DMS153 treated with DMSO at 0.1 percent for 48 hours (cell line): ENCODE measurements around the gene CAMSAP2.

Source experiments
- DNase-seq: peaks from one replicate; lab custom pipeline; 2025; ENCODE audit not compliant: unreplicated experiment; lab: John Stamatoyannopoulos, UW

CAMSAP2 gene

DNA sequence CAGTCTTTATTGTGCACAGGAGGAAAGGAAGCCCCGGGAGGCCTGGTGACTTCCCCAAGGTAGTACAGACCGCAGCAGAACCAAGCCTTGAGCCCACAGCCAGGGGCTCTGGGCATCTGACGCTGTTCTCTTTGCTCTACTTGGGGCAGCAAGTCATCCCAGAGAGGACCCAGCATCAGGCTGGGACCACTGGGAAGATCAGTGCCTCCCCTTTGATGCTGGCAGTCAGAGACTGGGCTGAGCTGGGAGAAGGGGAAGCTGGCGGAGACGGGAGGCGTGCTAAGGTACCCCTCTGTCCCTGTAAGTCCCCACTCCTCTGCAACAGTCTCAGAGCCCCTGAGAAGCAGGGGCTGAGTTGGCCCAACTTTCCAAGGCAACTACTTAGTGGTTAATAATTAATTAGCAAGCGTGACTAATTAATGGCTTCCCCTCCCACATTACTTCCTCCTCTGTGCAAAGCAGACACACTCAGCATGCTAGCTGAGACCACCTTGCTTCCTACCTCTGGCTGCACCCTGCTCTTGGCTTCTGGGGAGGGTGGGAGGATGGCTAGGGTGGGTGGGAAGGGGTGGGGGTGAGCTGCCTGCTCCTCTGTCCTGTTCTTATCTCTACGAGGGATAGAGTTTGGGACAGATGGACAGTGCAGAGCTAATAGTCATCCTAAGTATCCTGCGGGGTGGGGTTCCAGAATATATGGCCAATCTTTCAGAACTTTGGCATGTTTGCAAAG, 157.3 kb downstream of the CAMSAP2 start:
- no peak for DNase-seq

DNA sequence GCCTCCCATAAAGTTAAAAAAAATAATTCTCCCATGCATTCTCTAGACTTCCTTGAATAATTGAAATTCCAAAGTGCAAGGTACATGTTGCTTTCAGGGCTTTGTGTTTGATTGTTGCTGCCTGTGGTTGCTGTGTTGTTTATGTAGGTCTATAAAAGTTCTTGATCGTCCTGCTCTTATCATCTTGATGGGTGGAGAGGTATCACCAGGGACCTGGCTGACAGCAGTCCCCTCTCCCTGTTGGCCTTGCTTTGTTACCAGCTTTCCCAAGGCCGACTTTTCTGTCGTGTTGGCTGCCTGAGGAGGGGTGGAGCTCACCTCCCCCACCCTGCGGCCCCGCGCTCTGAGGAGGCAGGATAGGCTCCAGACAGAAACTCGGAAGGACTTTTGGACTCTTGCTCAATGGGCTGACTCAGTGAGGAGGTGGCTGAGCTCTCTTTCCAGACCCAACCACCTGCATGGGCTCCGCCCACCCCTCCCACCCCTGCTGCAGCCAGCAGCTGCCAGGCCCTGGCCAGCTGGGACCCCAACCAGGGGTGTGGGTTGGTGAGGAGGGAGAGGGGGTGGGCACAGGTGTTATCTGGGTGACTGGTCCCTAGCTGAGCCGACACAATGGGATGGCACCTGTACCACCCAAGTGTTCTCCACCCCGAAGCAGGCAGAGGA, 158.0 kb downstream of the CAMSAP2 start:
- no peak for DNase-seq

DNA sequence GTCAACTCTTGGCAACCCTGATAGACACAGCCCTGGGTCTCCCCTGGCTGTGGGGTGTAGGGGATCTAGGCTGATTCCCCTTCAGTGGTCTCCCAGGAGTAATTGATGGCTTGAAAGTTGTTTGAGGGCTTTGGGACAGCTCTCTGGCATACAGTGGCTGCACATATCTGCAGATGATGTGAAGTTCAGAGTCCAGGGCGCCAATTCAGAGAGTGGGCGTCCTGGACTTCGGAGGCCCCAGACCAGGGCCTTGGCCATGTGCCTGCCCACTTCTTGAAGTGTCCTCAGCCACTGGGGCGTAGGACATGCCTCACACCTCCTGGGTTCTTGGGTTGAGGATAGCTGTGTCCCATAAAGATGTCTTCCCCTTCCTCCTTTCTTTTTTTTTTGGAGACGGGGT, 158.6 kb downstream of the CAMSAP2 start:
- DNase-seq, result no peak

DNA sequence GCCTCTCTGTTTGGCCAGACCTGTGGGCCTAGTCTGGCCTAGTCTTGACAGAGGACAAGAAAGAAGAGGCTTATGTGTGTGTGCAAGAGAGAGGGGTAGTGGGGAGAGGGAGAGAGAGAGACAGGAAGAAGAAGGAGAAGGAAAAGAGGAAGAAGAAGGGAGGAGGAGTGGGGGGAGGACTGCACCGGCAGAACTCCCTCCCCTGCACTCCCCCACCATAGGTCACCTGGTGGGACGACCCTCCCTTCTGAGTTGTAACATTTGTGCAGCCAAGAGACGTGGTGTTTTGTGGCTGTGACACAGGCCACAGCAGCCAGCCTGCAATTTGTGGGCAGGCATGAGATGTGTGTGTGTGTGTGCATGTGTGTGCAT, 160.3 kb downstream of the CAMSAP2 start:
- DNase-seq, result no peak

DNA sequence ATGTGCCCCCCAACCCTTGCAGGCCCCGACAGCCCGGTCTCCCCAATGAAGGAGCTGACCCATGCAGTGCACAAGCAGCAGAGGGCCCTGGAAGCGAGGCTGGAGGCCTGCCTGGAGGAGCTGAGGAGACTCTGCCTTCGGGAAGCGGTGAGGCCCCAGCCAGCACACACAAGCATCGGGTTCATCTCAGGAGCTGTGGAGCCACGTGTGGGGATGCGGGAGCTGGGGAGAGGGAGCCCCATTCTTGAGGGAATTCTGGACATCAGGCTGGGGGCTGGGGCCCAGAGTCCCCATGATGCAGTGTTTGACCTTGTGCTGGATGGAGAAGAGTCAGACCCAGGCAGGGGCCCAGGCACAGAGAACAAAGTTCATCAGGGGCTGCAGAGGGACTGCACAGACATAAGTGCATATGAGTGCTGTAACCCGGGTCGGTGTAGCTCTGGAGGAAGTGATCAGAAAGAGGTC, 160.8 kb downstream of the CAMSAP2 start:
- DNase-seq, result no peak

DNA sequence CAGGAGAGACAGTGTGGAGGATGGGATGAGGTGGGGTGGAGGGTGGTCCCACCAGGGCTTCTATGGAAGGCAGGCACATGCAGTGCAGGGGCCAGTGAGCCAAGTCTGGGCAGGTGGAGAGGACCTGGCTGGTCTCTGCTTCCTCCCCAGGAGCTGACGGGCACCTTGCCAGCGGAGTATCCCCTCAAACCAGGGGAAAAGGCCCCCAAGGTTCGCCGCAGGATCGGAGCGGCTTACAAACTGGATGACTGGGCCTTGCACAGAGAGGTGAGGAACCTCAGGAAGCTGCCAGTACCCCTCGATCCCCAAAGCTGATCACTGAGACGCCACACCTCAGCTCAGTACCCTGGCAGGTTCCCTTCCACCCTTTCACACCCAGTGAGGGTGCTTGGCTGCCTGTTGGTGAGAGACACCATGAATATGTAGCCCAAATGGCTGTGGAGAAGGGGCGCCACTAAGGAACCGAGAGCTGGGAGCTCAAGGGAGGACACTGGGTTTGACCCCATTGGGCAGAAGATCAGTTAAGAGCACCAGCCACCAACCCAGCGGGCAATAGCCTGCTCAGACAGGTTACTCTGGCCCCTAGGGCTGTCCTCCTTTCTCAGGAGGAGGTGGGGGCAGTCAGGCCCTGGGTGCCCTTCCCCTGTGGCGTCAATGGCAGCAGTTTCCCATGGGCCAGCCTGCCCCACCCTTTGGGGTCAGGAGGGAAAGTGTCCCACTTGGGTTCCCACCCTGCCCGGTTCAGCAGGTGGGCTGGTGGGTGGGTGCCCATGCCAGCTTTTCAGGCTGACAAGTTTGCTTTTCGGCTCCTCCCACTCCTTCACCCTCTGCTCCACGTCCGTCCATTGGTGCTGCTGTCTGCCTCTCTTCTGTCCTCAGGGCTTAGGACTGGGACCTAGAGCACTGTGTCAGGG, 161.5 kb downstream of the CAMSAP2 start:
- no peak for DNase-seq

DNA sequence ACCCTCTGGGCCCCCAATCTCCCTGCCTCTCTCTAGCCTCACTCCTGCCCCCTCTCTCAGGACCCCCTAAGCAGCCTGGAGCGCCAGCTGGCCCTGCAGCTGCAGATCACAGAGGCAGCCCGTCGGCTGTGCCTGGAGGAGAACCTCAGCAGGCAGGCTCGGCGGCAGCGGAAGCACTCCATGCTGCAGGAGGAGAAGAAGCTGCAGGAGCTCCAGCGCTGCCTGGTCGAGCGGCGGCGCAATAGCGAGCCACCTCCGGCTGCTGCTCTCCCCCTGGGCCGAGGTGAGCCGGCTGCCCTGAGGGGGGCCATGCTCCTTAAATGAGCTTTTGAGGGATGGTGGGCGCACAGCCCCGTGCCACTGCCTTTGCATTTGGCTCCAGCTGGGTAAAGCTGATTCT, 162.2 kb downstream of the CAMSAP2 start:
- DNase-seq, result no peak

DNA sequence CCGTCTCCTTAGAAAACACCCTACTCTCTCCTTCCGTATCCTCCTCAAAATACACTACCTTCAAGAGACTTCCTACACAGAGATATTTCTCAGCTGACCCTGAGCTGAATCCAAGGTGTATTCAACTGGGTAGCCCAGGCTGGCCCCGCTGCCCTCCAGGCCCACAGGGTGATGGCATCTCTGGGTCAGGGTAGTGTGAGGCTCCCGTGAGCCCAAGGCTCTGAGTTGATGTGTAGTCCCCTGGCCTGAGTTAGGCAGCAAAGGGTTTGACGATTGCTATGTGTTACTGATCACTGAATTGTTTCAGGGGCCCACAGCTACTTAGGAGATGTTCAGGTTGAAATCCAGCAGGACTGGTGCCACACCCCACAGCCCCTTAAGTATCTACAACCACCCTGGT, 162.7 kb downstream of the CAMSAP2 start:
- DNase-seq, result no peak

DNA sequence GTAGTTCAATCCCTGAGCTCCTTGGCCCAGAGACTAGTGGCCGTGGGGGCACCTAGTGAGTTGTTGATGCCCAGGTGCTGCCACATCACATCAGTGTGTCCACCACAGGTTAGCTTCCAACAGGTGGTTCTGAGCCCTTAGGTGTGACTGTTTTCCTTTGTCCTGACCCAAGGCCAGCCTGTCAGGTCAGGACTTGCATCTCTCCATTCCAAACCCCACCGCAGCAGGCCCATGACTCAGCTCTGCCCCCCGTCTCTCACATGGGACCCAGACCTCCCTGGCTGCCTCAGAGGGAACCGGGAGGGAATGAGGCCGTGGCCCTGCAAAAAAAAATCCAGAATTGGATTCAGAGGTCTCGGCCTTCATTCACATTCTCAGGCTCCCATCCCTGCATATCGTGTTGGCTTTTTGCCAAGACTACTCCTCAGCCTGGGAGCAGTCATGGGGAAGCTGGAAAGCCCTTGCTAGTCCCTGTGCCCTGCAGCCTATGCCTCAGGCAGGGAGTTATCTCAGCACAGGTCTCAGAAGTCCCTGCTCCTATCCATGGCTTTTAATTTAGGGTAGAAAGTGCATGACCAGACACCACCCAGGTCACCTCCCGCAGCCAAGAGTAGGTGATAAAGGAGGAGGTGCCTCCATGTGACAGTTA, 163.2 kb downstream of the CAMSAP2 start:
- DNase-seq, result no peak

DNA sequence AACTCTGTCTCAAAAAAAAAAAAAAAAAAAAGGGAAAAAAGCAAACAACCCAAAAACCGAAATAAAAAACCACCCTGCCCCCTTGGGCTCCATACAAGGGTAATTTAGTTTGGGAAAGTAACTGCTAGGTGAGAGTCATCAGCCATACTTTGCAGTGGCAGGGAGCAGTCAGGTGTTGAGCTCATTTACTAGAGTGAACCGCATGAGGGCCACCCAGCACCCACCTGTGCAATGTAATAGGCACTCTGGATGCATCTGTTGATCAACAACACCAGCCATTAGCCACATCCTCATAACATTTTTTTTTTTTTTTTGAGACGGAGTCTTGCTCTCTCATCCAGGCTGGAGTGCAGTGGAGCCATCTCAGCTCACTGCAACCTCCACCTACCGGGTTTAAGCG, 165.1 kb downstream of the CAMSAP2 start:
- DNase-seq, result no peak

DNA sequence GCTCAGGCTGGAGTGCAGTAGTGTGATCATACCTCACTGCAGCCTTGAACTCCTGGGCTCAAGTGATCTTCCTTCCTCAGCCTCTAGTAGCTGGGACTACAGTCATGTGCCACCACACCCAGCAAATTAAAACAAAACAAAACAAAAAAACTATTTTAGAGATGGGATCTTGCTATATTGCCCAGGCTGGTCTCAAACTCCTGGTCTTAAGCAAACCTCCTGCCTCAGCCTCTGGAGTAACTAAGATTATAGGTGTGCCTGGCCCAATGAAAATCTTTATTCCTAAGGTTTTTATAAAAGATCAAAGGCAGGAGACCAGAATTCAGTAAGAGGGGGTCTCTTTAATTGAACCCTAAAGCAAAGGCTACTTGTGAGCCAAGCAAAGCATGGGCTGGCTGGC, 166.1 kb downstream of the CAMSAP2 start:
- DNase-seq, result no peak

DNA sequence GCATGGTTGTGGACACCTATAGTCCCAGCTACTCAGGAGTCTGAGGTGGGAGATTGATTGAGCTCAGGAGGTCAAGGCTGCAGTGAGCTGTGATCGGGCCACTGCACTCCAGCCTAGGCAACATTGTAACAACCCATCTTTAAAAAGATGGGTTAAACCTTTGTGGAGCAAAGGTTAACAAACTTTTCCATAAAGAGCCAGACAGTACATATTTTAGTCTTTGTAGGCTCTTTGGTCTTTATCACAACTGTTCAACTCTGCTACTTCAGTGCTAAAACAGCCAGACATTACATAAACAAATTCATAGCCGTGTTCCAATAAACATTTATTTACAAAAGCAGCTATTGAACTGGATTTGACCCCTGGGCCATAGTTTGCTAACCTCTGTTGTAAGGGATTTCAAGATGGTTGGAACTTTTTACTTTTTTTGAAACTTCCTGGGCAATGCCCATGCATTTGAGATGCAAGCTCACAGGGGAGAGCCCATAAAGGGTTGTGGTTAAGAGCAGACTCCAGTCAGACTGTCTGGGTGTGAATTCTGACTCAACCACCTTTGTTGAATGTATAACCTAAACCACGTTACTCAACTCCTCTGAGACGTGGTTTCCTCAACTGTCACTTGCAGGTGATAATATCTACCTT, 166.8 kb downstream of the CAMSAP2 start:
- DNase-seq, result no peak

DNA sequence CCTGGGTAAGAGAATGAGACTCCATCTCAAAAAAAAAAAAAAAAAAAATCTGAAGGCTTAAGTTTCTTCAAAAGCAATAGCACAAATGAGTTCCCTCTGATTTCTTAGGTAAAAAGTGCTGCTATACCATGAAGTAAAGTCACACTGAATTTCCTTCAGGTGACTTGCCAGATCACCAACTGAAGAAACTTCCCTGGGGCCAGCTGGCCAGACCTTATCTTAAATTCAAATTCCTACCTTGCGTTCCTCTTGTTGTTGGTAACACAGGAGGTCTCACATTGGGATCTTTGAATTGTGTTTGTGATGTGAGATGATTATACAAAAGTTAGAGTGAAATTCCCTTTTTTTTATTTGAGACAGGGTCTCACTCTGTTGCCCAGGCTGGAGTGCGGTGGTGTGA, 167.8 kb downstream of the CAMSAP2 start:
- no peak for DNase-seq

DNA sequence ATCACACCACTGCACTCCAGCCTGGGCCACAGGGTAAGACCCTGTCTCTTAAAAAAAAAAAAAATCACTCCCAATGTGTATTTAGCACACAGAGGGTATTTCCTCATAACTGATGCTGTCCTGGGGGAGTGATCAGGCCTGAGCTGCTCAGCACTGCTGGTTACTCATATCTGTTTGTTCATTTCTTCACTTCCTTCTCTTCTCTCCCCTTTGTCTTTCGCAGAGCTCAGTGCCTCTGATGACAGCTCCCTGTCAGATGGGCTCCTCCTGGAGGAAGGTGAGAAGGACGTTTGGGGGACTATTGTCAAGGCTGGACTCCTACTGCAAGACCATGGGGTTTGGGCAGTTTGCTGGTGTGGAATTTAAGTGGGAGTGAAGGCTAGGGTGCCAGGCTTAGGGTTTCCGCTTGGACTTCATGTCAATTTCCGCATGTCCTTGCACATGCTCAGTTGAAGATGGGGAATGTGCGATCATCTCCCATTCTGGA, 169.0 kb downstream of the CAMSAP2 start:
- no peak for DNase-seq

DNA sequence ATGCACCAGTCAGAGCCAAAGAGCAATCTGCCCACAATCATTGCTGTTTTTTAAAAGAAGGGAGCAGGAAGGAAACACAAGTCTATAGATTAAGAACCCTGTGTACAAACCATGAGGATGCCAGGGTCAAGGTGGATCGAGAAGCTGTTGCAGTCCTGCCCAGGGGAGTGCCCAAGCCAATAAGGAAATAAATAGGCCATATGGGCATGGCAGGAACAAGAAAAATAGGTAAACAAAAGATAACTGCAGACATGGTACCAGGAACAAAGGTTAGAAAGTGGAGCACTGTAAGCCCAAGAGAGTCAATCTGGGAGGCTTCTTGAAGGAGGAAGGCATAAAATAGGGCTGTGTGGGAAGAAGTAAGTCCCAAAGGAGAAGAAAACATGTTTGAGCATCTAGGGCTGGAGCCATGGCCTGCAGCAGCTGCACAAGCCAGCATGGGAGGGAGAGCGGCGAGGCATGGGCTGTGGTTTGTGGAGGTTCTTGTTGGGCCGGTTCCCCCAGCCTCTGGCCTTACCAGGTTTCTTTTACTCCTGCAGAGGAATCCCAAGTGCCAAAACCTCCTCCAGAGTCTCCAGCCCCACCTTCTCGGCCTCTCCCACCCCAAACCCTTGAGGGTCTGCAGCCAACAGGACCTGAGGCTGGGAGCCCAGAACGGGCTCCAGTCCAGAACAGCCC, 169.6 kb downstream of the CAMSAP2 start:
- DNase-seq, result no peak

DNA sequence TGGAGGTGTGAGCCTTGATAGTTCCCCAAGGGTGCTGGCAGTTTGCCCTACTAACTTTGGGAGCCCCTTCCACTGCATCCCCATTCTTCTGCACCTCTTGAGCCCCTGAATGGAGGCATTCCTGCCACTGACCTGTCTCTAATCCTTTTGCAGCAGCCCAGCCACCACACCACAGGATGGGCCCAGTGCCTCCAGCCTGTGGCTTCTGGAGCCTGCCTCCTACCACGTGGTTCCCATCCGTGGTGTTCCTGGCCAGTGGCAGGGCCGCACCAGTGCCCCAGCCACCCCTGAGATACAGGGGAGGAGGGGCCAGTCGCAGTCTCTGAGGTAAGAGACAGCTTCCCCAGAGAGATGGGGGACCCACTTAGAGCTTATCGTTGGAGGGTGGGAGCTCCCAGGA, 170.4 kb downstream of the CAMSAP2 start:
- DNase-seq, result no peak

DNA sequence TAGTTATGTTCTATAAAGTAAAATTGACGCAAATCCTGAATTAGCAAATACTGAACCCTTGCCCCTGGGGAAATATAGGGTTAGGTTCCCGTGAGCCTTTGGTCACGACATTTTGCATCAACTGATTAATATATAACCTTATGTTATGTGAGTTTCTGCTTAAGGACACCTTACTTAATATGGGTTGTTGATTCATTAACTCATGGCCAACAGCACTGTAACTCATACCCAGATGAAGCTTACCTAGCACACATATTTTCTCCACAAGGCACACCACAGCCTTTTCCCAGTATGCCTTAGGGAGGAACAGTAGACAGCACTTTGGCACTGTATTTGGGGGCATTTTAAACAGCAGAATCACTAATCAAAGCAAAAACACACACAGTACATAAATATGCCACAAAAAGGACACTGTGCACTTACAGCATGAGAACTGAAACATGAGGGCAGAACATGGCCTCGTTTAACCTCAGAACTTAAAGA, 171.1 kb downstream of the CAMSAP2 start:
- DNase-seq, result no peak
